IMR-90 (cell line): ENCODE results near the gene USP17L25.
"Not testable (repeated sequence)": the region's sequence is repeated elsewhere in the genome, so short reads cannot be mapped to it uniquely, and the experiment has no call there.

ENCODE experiments used
- BHLHE40 ChIP-seq: fragments of 150-350 bp; IDR thresholded peaks from 2 replicates; pipeline ENCODE4 v1.6.1; 2016; ENCODE audit warnings: mild to moderate bottlenecking, low read depth, low read length
- CHD1 ChIP-seq: IDR thresholded peaks from 2 replicates; pipeline ENCODE4 v1.6.1; 2012; ENCODE audit warnings: low read depth, low read length, improper control_type of control experiment
- CTCF ChIP-seq: conservative IDR thresholded peaks from 2 replicates; pipeline ENCODE4 v1.5.1; 2012; ENCODE audit warnings: mild to moderate bottlenecking, low read depth, low read length, improper control_type of control experiment
- POLR2A ChIP-seq: IDR thresholded peaks from 2 replicates; pipeline ENCODE4 v1.6.1; 2012; ENCODE audit warnings: mild to moderate bottlenecking, low read depth, low read length
- RCOR1 ChIP-seq: IDR thresholded peaks from 2 replicates; pipeline ENCODE4 v1.6.1; 2012; ENCODE audit warnings: mild to moderate bottlenecking, low read length, improper control_type of control experiment; ENCODE audit not compliant: insufficient replicate concordance
- RFX5 ChIP-seq: IDR thresholded peaks from 2 replicates; pipeline ENCODE4 v1.8.0; 2012; ENCODE audit warnings: low read depth, mild to moderate bottlenecking, low read length, moderate library complexity
- SMC3 ChIP-seq: fragments of 150-350 bp; IDR thresholded peaks from 2 replicates; pipeline ENCODE4 v1.6.1; 2016; ENCODE audit warnings: low read depth, mild to moderate bottlenecking, antibody characterized with exemption, low read length, moderate library complexity
- TF ChIP-seq, protein P1 (sequence below): fragments of 150-350 bp; IDR thresholded peaks from 2 replicates; pipeline ENCODE4 v1.6.1; 2016; ENCODE audit warnings: low read depth, mild to moderate bottlenecking, low read length, moderate library complexity, borderline replicate concordance

- not testable (repeated sequence) for TF ChIP-seq SMC3, CTCF, RFX5, RCOR1, CHD1, BHLHE40, POLR2A
- TF ChIP-seq, protein P1, sequence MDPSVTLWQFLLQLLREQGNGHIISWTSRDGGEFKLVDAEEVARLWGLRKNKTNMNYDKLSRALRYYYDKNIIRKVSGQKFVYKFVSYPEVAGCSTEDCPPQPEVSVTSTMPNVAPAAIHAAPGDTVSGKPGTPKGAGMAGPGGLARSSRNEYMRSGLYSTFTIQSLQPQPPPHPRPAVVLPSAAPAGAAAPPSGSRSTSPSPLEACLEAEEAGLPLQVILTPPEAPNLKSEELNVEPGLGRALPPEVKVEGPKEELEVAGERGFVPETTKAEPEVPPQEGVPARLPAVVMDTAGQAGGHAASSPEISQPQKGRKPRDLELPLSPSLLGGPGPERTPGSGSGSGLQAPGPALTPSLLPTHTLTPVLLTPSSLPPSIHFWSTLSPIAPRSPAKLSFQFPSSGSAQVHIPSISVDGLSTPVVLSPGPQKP, result not testable (repeated sequence)
Measured at GRCh38 chr4:9324865-9325264, 4.8 kb upstream of the USP17L25 start, which contains the start of gene USP17L24.
